Measurements from ENCODE around the gene TIAL1.
"Not testable (repeated sequence)": the region's sequence is repeated elsewhere in the genome, so short reads cannot be mapped to it uniquely, and the experiment has no call there.

TIAL1 gene

GRCh38 chr10:119596537-119597404 lies at the start of gene TIAL1:
Gene TIAL1 (minus strand): TSS chr10:119596964. CDS start chr10:119596465, 499 bp downstream.
- DNase-seq = peak; percentile 89 to 100 (median 98)

- DNase-seq = no peak
Observed at GRCh38 chr10:119644994-119645393, 48.2 kb upstream of the TIAL1 start.

GRCh38 chr10:119644205-119644814 lies 47.5 kb upstream of the TIAL1 start:
- DNase-seq = peak in 16 of 56 donors; percentile 13 to 68 (median 46)

- peak in 2 of 56 donors; percentile 2 to 7 for DNase-seq
Observed at GRCh38 chr10:119643306-119644204, 46.8 kb upstream of the TIAL1 start.

GRCh38 chr10:119642556-119643111 lies 45.9 kb upstream of the TIAL1 start:
- DNase-seq = no peak

- no peak for DNase-seq
Observed at GRCh38 chr10:119640875-119641526, 44.2 kb upstream of the TIAL1 start.

GRCh38 chr10:119640384-119640783 lies 43.6 kb upstream of the TIAL1 start:
- no peak for DNase-seq

GRCh38 chr10:119638982-119639381 lies 42.2 kb upstream of the TIAL1 start:
- DNase-seq = no peak

GRCh38 chr10:119637631-119638030 lies 40.9 kb upstream of the TIAL1 start:
- no peak for DNase-seq

GRCh38 chr10:119634219-119634544 lies 37.4 kb upstream of the TIAL1 start:
- DNase-seq = peak in 15 of 56 donors; percentile 3 to 52 (median 20)

- DNase-seq = peak in 1 of 56 donors; percentile 24
Observed at GRCh38 chr10:119633538-119634218, 36.9 kb upstream of the TIAL1 start.

- no peak for DNase-seq
Observed at GRCh38 chr10:119630300-119630699, 33.5 kb upstream of the TIAL1 start.

- no peak for DNase-seq
Observed at GRCh38 chr10:119625570-119626280, 29.0 kb upstream of the TIAL1 start.

- no peak for DNase-seq
Observed at GRCh38 chr10:119621078-119621384, 24.3 kb upstream of the TIAL1 start.

GRCh38 chr10:119620241-119621077 lies 23.7 kb upstream of the TIAL1 start:
- DNase-seq = peak in 5 of 56 donors; percentile 6 to 23 (median 13)

- DNase-seq = not testable (repeated sequence)
Observed at GRCh38 chr10:119619811-119620210, 23.0 kb upstream of the TIAL1 start.

- no peak for DNase-seq
Observed at GRCh38 chr10:119619215-119619614, 22.5 kb upstream of the TIAL1 start.

- no peak for DNase-seq
Observed at GRCh38 chr10:119616882-119617570, 20.3 kb upstream of the TIAL1 start.

Measured in nucleus accumbens (tissue), 56 donors.